ENCODE measurements around the gene RNF31. TPM values are rescaled to one million over a fixed set of nuclear protein-coding genes. Genes with fewer than 3 reads are reported as not detected.

RNF31 gene
- total RNA-seq, 1 donor from 2014 or later = 88.2 TPM

DNA sequence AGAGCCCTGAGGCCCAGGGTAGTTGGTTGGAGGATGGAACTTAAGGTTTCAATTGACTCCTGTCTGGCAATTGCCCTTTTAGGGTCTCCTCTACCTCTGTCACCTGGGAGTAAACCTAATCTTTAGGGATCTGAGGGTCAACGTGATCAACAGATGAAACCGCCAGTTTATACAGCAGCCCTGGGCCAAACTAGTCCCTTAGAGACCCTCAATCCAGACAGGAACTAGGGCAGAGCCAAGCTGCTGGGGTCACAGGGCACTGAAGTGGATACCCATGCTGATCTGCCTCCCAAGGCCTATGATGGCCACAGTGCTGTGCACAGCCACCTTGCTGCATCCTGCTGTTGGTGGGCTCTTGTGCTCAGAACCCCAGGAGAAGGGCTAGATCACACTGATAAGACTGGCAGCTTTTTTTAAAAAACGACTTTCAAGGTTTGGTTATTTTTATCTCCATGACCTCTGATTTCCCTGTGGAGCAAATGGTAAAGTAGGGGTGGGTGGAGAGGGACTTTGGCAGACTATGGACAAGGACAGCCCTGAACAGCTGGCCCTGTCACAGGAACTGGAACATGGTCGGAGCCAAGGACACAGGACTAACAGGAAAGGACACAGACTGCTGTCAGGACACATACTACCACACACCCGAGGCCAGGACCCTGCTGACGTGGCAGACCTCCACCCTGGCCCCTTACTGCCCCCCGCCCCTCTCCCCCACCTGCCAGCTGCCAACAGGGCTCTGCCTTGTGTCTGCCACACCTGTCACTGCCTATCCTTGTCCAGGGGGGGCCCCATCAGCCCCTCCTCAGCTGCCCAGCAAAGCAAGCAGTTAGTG is 16.4 kb upstream of the RNF31 start:
- DNase-seq = peak; percentile 23
- H3K27me3 Mint-ChIP-seq (ENCODE audit: unreplicated experiment) = peaks cover 12% of the 10 kb centered on the region

DNA sequence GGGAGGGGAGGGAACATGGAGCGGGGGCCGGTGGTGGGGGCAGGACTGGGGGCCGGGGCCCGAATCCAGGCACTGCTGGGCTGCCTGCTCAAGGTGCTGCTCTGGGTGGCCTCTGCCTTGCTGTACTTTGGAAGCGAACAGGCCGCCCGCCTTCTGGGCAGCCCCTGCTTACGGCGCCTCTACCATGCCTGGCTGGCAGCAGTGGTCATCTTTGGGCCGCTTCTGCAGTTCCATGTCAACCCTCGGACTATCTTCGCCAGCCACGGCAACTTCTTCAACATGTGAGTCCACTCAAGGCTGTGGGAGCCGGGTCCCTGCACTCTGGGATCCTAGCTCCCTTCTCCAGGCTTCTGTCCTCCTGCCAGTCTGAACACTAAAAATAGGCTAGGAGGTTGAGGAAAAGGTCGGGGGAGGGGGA is 15.7 kb upstream of the RNF31 start:
- no peaks in the 10 kb centered on the region for H3K36me3 Mint-ChIP-seq (ENCODE audit: unreplicated experiment)
- peaks cover 10% of the 10 kb centered on the region for H3K9me3 Mint-ChIP-seq (ENCODE audit: unreplicated experiment)
- peak overlapping the region; percentile 10 for H3K27ac Mint-ChIP-seq (ENCODE audit: unreplicated experiment)
- H3K4me1 Mint-ChIP-seq (ENCODE audit: low read depth, unreplicated experiment) = peaks cover 25% of the 10 kb centered on the region
- H3K4me3 Mint-ChIP-seq (ENCODE audit: unreplicated experiment) = peak overlapping the region; percentile 46
- DNase-seq = no peak
- TF ChIP-seq, protein P1, sequence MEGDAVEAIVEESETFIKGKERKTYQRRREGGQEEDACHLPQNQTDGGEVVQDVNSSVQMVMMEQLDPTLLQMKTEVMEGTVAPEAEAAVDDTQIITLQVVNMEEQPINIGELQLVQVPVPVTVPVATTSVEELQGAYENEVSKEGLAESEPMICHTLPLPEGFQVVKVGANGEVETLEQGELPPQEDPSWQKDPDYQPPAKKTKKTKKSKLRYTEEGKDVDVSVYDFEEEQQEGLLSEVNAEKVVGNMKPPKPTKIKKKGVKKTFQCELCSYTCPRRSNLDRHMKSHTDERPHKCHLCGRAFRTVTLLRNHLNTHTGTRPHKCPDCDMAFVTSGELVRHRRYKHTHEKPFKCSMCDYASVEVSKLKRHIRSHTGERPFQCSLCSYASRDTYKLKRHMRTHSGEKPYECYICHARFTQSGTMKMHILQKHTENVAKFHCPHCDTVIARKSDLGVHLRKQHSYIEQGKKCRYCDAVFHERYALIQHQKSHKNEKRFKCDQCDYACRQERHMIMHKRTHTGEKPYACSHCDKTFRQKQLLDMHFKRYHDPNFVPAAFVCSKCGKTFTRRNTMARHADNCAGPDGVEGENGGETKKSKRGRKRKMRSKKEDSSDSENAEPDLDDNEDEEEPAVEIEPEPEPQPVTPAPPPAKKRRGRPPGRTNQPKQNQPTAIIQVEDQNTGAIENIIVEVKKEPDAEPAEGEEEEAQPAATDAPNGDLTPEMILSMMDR (IDR thresholded peaks at IDR 0.05; ENCODE audit: partially characterized antibody, unreplicated experiment) = no peak
- peaks cover 12% of the 10 kb centered on the region for H3K27me3 Mint-ChIP-seq (ENCODE audit: unreplicated experiment)

More for the DNA sequence above, 16.4 kb upstream of the RNF31 start:
- Mint-ChIP-seq H3K27ac (ENCODE audit: unreplicated experiment) (peak overlapping the region; percentile 78), H3K4me1 (ENCODE audit: low read depth, unreplicated experiment) (peaks cover 25% of the 10 kb centered on the region), H3K9me3 (ENCODE audit: unreplicated experiment) (peaks cover 10% of the 10 kb centered on the region), H3K4me3 (ENCODE audit: unreplicated experiment) (peak overlapping the region; percentile 70), H3K36me3 (ENCODE audit: unreplicated experiment) (no peaks in the 10 kb centered on the region)
- TF ChIP-seq, protein P1 (IDR thresholded peaks at IDR 0.05; ENCODE audit: partially characterized antibody, unreplicated experiment) = no peak

DNA sequence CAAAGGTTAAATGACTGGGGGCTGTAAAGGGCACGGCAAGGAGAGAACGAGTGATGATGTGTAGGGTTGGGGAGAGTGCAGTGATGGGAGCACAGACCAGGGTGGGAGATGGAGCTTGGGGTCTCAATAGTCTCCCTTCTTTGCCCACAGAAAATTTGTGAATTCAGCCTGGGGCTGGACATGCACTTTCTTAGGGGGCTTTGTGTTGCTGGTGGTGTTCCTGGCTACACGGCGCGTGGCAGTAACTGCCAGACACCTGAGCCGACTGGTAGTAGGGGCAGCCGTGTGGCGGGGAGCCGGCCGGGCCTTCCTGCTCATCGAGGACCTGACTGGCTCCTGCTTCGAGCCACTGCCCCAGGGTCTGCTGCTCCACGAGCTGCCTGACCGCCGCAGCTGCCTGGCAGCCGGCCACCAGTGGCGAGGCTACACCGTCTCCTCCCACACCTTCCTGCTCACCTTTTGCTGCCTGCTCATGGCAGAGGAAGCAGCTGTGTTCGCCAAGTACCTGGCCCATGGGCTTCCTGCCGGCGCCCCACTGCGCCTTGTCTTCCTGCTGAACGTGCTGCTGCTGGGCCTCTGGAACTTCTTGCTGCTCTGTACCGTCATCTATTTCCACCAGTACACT is 15.1 kb upstream of the RNF31 start:
- Mint-ChIP-seq H3K4me3 (ENCODE audit: unreplicated experiment) (no peak overlapping the region), H3K27ac (ENCODE audit: unreplicated experiment) (peak overlapping the region; percentile 10), H3K4me1 (ENCODE audit: low read depth, unreplicated experiment) (peaks cover 27% of the 10 kb centered on the region), H3K27me3 (ENCODE audit: unreplicated experiment) (peaks cover 16% of the 10 kb centered on the region), H3K36me3 (ENCODE audit: unreplicated experiment) (no peaks in the 10 kb centered on the region), H3K9me3 (ENCODE audit: unreplicated experiment) (peaks cover 10% of the 10 kb centered on the region)
- no peak for DNase-seq
- TF ChIP-seq, protein P1 (IDR thresholded peaks at IDR 0.05; ENCODE audit: partially characterized antibody, unreplicated experiment) = no peak

DNA sequence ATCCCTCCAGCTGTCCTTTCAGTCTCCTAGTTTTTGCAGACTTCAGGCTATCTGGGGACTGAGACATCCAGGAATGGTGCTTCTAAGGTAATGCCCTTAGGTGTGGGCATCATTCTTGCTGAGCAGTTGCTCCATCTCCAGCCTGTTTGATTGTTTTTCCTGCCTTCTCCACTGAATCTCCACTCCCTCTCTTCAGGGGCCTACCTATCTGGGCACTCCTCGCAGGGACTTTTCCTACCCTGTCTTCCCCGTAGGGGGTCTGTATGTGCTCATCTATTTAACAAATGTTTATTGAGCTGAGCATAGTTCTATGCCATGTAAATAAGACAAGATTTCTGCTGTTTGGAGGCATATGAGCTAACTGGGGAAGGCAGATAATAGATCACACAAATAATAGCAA is 14.3 kb upstream of the RNF31 start:
- TF ChIP-seq, protein P1 (IDR thresholded peaks at IDR 0.05; ENCODE audit: partially characterized antibody, unreplicated experiment) = no peak
- Mint-ChIP-seq H3K4me3 (ENCODE audit: unreplicated experiment) (no peak overlapping the region), H3K27ac (ENCODE audit: unreplicated experiment) (no peak overlapping the region), H3K27me3 (ENCODE audit: unreplicated experiment) (peaks cover 18% of the 10 kb centered on the region), H3K4me1 (ENCODE audit: low read depth, unreplicated experiment) (peaks cover 27% of the 10 kb centered on the region), H3K9me3 (ENCODE audit: unreplicated experiment) (peaks cover 10% of the 10 kb centered on the region), H3K36me3 (ENCODE audit: unreplicated experiment) (no peaks in the 10 kb centered on the region)
- no peak for DNase-seq

DNA sequence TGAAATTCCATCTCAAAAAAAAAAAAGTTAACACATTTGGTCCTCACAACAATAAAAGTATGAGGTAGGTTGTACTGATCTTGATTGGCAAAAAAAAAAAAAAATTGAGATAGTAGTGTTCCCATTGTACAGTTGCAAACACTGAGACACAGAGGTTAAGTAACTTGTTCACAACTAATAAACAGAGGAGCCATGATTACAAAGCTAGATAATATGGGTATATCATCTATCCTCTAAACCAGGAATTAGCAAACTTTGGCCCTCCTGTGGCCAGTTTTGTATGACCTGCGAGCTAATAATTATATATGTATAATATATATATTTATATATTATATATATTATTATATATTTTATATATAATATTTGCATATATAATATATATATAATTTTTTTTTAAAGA is 13.6 kb upstream of the RNF31 start:
- no peaks in the 10 kb centered on the region for H3K36me3 Mint-ChIP-seq (ENCODE audit: unreplicated experiment)
- TF ChIP-seq, protein P1 (IDR thresholded peaks at IDR 0.05; ENCODE audit: partially characterized antibody, unreplicated experiment) = no peak
- peaks cover 19% of the 10 kb centered on the region for H3K27me3 Mint-ChIP-seq (ENCODE audit: unreplicated experiment)
- H3K4me1 Mint-ChIP-seq (ENCODE audit: low read depth, unreplicated experiment) = peaks cover 27% of the 10 kb centered on the region
- no peak for DNase-seq
- no peak overlapping the region for H3K27ac Mint-ChIP-seq (ENCODE audit: unreplicated experiment)
- no peak overlapping the region for H3K4me3 Mint-ChIP-seq (ENCODE audit: unreplicated experiment)
- H3K9me3 Mint-ChIP-seq (ENCODE audit: unreplicated experiment) = peaks cover 11% of the 10 kb centered on the region

Measured in glutamatergic neuron (in vitro differentiated cells).